ENCODE measurements around the gene CIAO1. TPM values are rescaled to one million over a fixed set of nuclear protein-coding genes. Genes with fewer than 3 reads are reported as not detected.

CIAO1 gene
- total and polyA plus RNA-seq, 2 of the 8 experiments (the other 6 are each of a cell fraction or from before 2014, with no cell fraction given), result 63.7 to 99.2 TPM

DNA sequence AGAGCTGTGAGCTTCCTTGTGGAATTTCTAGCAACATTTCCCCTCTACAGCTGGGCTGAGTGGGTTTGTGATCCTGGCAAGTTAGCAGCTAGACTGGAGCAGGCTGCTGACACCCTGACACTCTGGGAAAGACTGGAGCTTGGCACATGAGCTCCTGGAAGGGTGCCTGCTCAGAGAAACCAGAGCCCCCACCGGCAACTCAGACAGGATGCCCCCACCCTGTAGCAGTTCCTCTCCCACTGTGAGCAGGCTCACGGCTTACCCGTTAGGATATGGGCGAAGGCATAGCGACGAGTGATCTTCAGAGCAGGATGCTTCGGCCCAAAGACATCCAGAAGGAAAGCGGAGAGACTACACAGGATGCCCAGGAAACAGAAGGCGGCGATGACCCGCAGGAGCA is 11.5 kb upstream of the CIAO1 start:
- POLR2A ChIA-PET (ENCODE audit: partially characterized antibody), result interaction anchor here (1.1 to 1.2 kb wide), 3 partner anchors 10 to 73 kb away, joined by 3 to 5 read pairs (median 3); no protein-coding TSS in a partner anchor

More for the DNA sequence above, 11.5 kb upstream of the CIAO1 start:
- peaks cover 1 to 3% of the 10 kb centered on the region in 2 experiments for H4K20me1 ChIP-seq (replicated peaks in 1 of 2; ENCODE audit: control insufficient read depth in 1 of 2, insufficient read depth in 2 of 2, low read length in 2 of 2)
- no peak overlapping the region for H4K5ac ChIP-seq (ENCODE audit: insufficient read length, low read depth, low read length)
- no peaks in the 10 kb centered on the region for H3K23me2 ChIP-seq (ENCODE audit: low read depth, low read length)
- no peak for FAIRE-seq
- no peaks in the 10 kb centered on the region for H3K9me3 ChIP-seq (ENCODE audit: insufficient read depth in 2 of 2, low read depth in 1 of 2, low read length in 1 of 2)
- H3K18ac ChIP-seq (ENCODE audit: extremely low read depth, low read length), result no peak overlapping the region
- TF ChIP-seq SAP30 (IDR thresholded peaks at IDR 0.05; ENCODE audit: insufficient read depth, insufficient replicate concordance, low read length) (no peak), KDM4A (IDR thresholded peaks at IDR 0.05; ENCODE audit: low read depth, low read length, severe bottlenecking) (no peak), RNF2 (IDR thresholded peaks at IDR 0.05; ENCODE audit: borderline replicate concordance, low read depth, low read length, missing control alignments, poor library complexity, severe bottlenecking) (no peak), SP2 (IDR thresholded peaks at IDR 0.05; ENCODE audit: low read length) (no peak), TEAD4 (IDR thresholded peaks at IDR 0.05; ENCODE audit: low read depth, low read length) (no peak)
- TF ChIP-seq, protein P1, sequence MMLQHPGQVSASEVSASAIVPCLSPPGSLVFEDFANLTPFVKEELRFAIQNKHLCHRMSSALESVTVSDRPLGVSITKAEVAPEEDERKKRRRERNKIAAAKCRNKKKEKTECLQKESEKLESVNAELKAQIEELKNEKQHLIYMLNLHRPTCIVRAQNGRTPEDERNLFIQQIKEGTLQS (IDR thresholded peaks at IDR 0.05; ENCODE audit: insufficient read depth, low read depth, low read length), result no peak
- H3K4me3 ChIP-seq (ENCODE audit: extremely low read depth in 1 of 4, insufficient read depth in 2 of 4, low read depth in 3 of 4, low read length in 4 of 4), result no peak overlapping the region
- H3K4ac ChIP-seq (replicated peaks; ENCODE audit: insufficient read length, low read depth, low read length), result no peak overlapping the region
- CTCF ChIA-PET (ENCODE audit: partially characterized antibody), result interaction anchor here (1.0 to 2.6 kb wide), 6 partner anchors 10 to 153 kb away, joined by 3 to 11 read pairs (median 4); partner anchors contain the start of gene ASTL
- no peak overlapping the region for H3K23ac ChIP-seq (ENCODE audit: insufficient read length)
- peaks cover 3 to 11% (median 5%) of the 10 kb centered on the region in 4 experiments; a peak in 5 of 8 replicates for H3K36me3 ChIP-seq (ENCODE audit: control insufficient read depth in 2 of 4, insufficient read depth in 4 of 4, low read length in 3 of 4)
- H4K8ac ChIP-seq (ENCODE audit: extremely low read depth, insufficient read depth, low read length), result no peak overlapping the region
- no peak overlapping the region for H2BK12ac ChIP-seq (ENCODE audit: low read depth, low read length)
- H2AK5ac ChIP-seq (ENCODE audit: low read depth, low read length), result no peak overlapping the region
- H3K27me3 ChIP-seq (replicated peaks in 1 of 4; ENCODE audit: control insufficient read depth in 3 of 4, extremely low read depth in 1 of 4, insufficient read depth in 3 of 4, low read length in 3 of 4), result no peaks in the 10 kb centered on the region
- no peak overlapping the region for H4K91ac ChIP-seq (replicated peaks; ENCODE audit: insufficient read length, low read length)
- peaks cover 10% of the 10 kb centered on the region for H3K79me1 ChIP-seq (ENCODE audit: low read depth, low read length)
- no peak overlapping the region for H3K14ac ChIP-seq (ENCODE audit: insufficient read length)
- H2BK20ac ChIP-seq (ENCODE audit: low read length), result no peak overlapping the region
- peaks cover 0 to 5% of the 10 kb centered on the region in 2 experiments; a peak in 2 of 4 replicates for H3K79me2 ChIP-seq (ENCODE audit: control insufficient read depth in 1 of 2, insufficient read depth in 2 of 2, low read length in 2 of 2)
- no peak overlapping the region for H3K27ac ChIP-seq (ENCODE audit: low read depth, low read length)
- H3K56ac ChIP-seq (replicated peaks; ENCODE audit: insufficient read length, low read depth, low read length), result no peak overlapping the region
- no peak overlapping the region for H2AFZ ChIP-seq (ENCODE audit: low read length)
- no peak overlapping the region for H3K9ac ChIP-seq (replicated peaks in 1 of 4; ENCODE audit: extremely low read depth in 1 of 4, low read depth in 3 of 4, low read length in 3 of 4)
- no peak for DNase-seq (ENCODE audit: low read depth in 1 of 2, low spot score in 2 of 2)
- H3K4me2 ChIP-seq (ENCODE audit: insufficient read depth in 1 of 2, low read depth in 2 of 2, low read length in 2 of 2), result no peak overlapping the region
- H2BK120ac ChIP-seq (replicated peaks; ENCODE audit: low read depth, low read length), result no peak overlapping the region
- no peak overlapping the region for H2BK15ac ChIP-seq (ENCODE audit: low read length)
- H2BK5ac ChIP-seq (ENCODE audit: low read depth, low read length), result no peak overlapping the region
- WGBS, 2 experiments (ENCODE audit: extremely low coverage in 1 of 2, insufficient coverage in 1 of 2, insufficient read length in 1 of 2, insufficient replicate concordance in 2 of 2, low coverage in 1 of 2, low lambda C conversion rate in 2 of 2, missing lambda C conversion rate in 1 of 2), result 95% methylated on average over 11 of the region's 11 CpGs; no CpG with 5 or more reads in 1 of the 2 experiments
- H3K4me1 ChIP-seq (replicated peaks in 1 of 4; ENCODE audit: control insufficient read depth in 3 of 4, insufficient read depth in 4 of 4, low read length in 3 of 4), result no peaks in the 10 kb centered on the region

All from H1 (cell line).